IPS-18a (cell line): ENCODE results near the gene KIF5A.

Experiments
- H3K27ac ChIP-seq: one replicate; pipeline ENCODE4 v1.5.1; 2013; ENCODE audit warnings: low read length
- H3K27me3 ChIP-seq: one replicate; pipeline ENCODE4 v1.6.1; 2013; ENCODE audit warnings: mild to moderate bottlenecking, low read length; ENCODE audit not compliant: control insufficient read depth, insufficient read depth
- H3K36me3 ChIP-seq: one replicate; pipeline ENCODE4 v1.6.1; 2013; ENCODE audit warnings: low read depth, low read length; ENCODE audit not compliant: control insufficient read depth
- H3K4me1 ChIP-seq: one replicate; pipeline ENCODE4 v1.6.1; 2013; ENCODE audit warnings: low read depth, low read length; ENCODE audit not compliant: control insufficient read depth
- H3K4me3 ChIP-seq: one replicate; pipeline ENCODE4 v1.5.1; 2013; ENCODE audit warnings: low read length
- H3K9ac ChIP-seq: one replicate; pipeline ENCODE4 v1.6.1; 2013; ENCODE audit warnings: mild to moderate bottlenecking, low read length, moderate library complexity
- H3K9me3 ChIP-seq: one replicate; pipeline ENCODE4 v1.6.1; 2013; ENCODE audit warnings: low read depth, low read length; ENCODE audit not compliant: control insufficient read depth

The KIF5A gene

GRCh38 chr12:57629897-57630471, 80.1 kb downstream of the KIF5A start:
- no peak overlapping the region for H3K9ac ChIP-seq
- no peak overlapping the region for H3K27ac ChIP-seq
- peaks cover 93% of the 10 kb centered on the region for H3K27me3 ChIP-seq
- H3K36me3 ChIP-seq, result no peaks in the 10 kb centered on the region
- peaks cover 18% of the 10 kb centered on the region for H3K4me1 ChIP-seq
- no peak overlapping the region for H3K4me3 ChIP-seq
- no peaks in the 10 kb centered on the region for H3K9me3 ChIP-seq

- no peak overlapping the region for H3K9ac ChIP-seq
- H3K9me3 ChIP-seq, result no peaks in the 10 kb centered on the region
- peaks cover 91% of the 10 kb centered on the region for H3K27me3 ChIP-seq
- H3K27ac ChIP-seq, result no peak overlapping the region
- H3K4me3 ChIP-seq, result peak overlapping the region; percentile 52
- H3K36me3 ChIP-seq, result no peaks in the 10 kb centered on the region
- H3K4me1 ChIP-seq, result peaks cover 18% of the 10 kb centered on the region
Measured at GRCh38 chr12:57630891-57631433, 81.1 kb downstream of the KIF5A start.

- peak overlapping the region; percentile 52 for H3K4me3 ChIP-seq
Measured at GRCh38 chr12:57631566-57632072, 81.8 kb downstream of the KIF5A start.

GRCh38 chr12:57632073-57632957, 82.5 kb downstream of the KIF5A start:
- H3K4me3 ChIP-seq, result peak overlapping the region; percentile 52
- H3K27me3 ChIP-seq, result peaks cover 79% of the 10 kb centered on the region
- H3K36me3 ChIP-seq, result no peaks in the 10 kb centered on the region
- no peak overlapping the region for H3K9ac ChIP-seq
- peaks cover 15% of the 10 kb centered on the region for H3K4me1 ChIP-seq
- H3K9me3 ChIP-seq, result no peaks in the 10 kb centered on the region
- H3K27ac ChIP-seq, result no peak overlapping the region

More at GRCh38 chr12:57631566-57632072, 81.8 kb downstream of the KIF5A start:
- H3K36me3 ChIP-seq, result no peaks in the 10 kb centered on the region
- no peak overlapping the region for H3K27ac ChIP-seq
- peaks cover 18% of the 10 kb centered on the region for H3K4me1 ChIP-seq
- no peaks in the 10 kb centered on the region for H3K9me3 ChIP-seq
- peaks cover 86% of the 10 kb centered on the region for H3K27me3 ChIP-seq
- no peak overlapping the region for H3K9ac ChIP-seq

GRCh38 chr12:57632958-57633840, 83.4 kb downstream of the KIF5A start, which contains the start of gene B4GALNT1:
B4GALNT1 (minus strand) TSS chr12:57633201; CDS start chr12:57632132, 1,069 bp downstream.
- Histone ChIP-seq H3K9ac (no peak within 1 kb of the TSS), H3K9me3 (no peaks in the 10 kb centered on the region), H3K36me3 (no peaks in the 10 kb centered on the region), H3K4me3 (peak within 1 kb of the TSS; percentile 52), H3K4me1 (peaks cover 7% of the 10 kb centered on the region), H3K27ac (no peak within 1 kb of the TSS), H3K27me3 (peaks cover 70% of the 10 kb centered on the region)
